IMR-90 (cell line): ENCODE measurements around the gene MRPS16. TPM values are rescaled to one million over a fixed set of nuclear protein-coding genes. Genes with fewer than 3 reads are reported as not detected.

Experiments
- ATAC-seq: fragments of 200-7000 bp; cut with Tn5 transposase; 2 replicates; pipeline ENCODE4 v1.9.1; 2020; ENCODE audit warnings: low read depth, mild to moderate bottlenecking, moderate library complexity
- BruUV-seq: library from RNA; stranded (reverse); fragments of 400-500 nt; replicated peaks from 2 replicates; lab custom pipeline; 2021; lab: Mats Ljungman, UMichigan
- CTCF ChIA-PET: fragments of 300-600 bp; formaldehyde crosslinking; extraction: SDS; loops from one replicate; lab custom pipeline; 2021; ENCODE audit warnings: antibody characterized with exemption; lab: Yijun Ruan, JAX
- POLR2A ChIA-PET: fragments of 300-600 bp; sonication (Branson Sonifier 250); formaldehyde crosslinking; loops from one replicate; lab custom pipeline; 2022; ENCODE audit warnings: antibody characterized with exemption; ENCODE audit not compliant: unreplicated experiment; lab: Charles Lee
- DNase-seq: peaks from one replicate; pipeline ENCODE4 v3.0.0; 2013
- H2AFZ ChIP-seq: replicated peaks from 2 replicates; pipeline ENCODE3; 2013; ENCODE audit warnings: low read length, mild to moderate bottlenecking; ENCODE audit not compliant: poor library complexity
- H2AK5ac ChIP-seq: 2 replicates; pipeline ENCODE4 v1.6.1; 2013; ENCODE audit warnings: low read depth, low read length, inconsistent platforms
- H2AK9ac ChIP-seq: replicated peaks from 2 replicates; pipeline ENCODE3; 2013; ENCODE audit warnings: mild to moderate bottlenecking, low read depth, low read length, moderate library complexity; ENCODE audit not compliant: poor library complexity
- H2BK120ac ChIP-seq: 2 replicates; pipeline ENCODE4 v1.6.1; 2013; ENCODE audit warnings: low read depth, low read length, inconsistent platforms
- H2BK15ac ChIP-seq: 3 replicates; pipeline ENCODE4 v1.6.1; 2013; ENCODE audit warnings: low read depth, low read length, inconsistent platforms
- H2BK20ac ChIP-seq: 2 replicates; pipeline ENCODE4 v1.6.1; 2013; ENCODE audit warnings: low read depth, mild to moderate bottlenecking, inconsistent platforms, low read length, moderate library complexity
- H2BK5ac ChIP-seq: 2 replicates; pipeline ENCODE4 v1.6.1; 2013; ENCODE audit warnings: mild to moderate bottlenecking, low read depth, low read length, inconsistent platforms; ENCODE audit not compliant: poor library complexity, severe bottlenecking
- H3K14ac ChIP-seq: replicated peaks from 2 replicates; pipeline ENCODE4 v1.6.1; 2013; ENCODE audit warnings: low read depth, low read length, inconsistent platforms
- H3K18ac ChIP-seq: 2 replicates; pipeline ENCODE4 v1.6.1; 2013; ENCODE audit warnings: low read depth, low read length, control low read depth
- H3K23ac ChIP-seq: 2 replicates; pipeline ENCODE4 v1.6.1; 2013; ENCODE audit warnings: low read depth, low read length, inconsistent platforms
- H3K27ac ChIP-seq: 2 replicates; pipeline ENCODE4 v1.5.1; 2013; ENCODE audit warnings: mild to moderate bottlenecking, control low read depth, low read length; ENCODE audit not compliant: insufficient read depth
- H3K27me3 ChIP-seq: 2 replicates; pipeline ENCODE4 v1.6.1; 2013; ENCODE audit warnings: low read length; ENCODE audit not compliant: control insufficient read depth, insufficient read depth
- H3K36me3 ChIP-seq: 2 replicates; pipeline ENCODE4 v1.6.1; 2013; ENCODE audit warnings: low read length, mixed read lengths; ENCODE audit not compliant: control insufficient read depth, insufficient read depth
- H3K4ac ChIP-seq: 2 replicates; pipeline ENCODE4 v1.6.1; 2013; ENCODE audit warnings: low read depth, low read length, inconsistent platforms
- H3K4me1 ChIP-seq: 2 replicates; pipeline ENCODE4 v1.6.1; 2013; ENCODE audit warnings: low read length, mixed read lengths; ENCODE audit not compliant: control insufficient read depth, insufficient read depth
- H3K4me2 ChIP-seq: 2 replicates; pipeline ENCODE4 v1.6.1; 2013; ENCODE audit warnings: low read depth, mild to moderate bottlenecking, control low read depth, low read length, moderate library complexity
- H3K4me3 ChIP-seq: 2 replicates; pipeline ENCODE4 v1.5.1; 2013; ENCODE audit warnings: low read depth, mild to moderate bottlenecking, control low read depth, low read length, moderate library complexity; ENCODE audit not compliant: insufficient read depth
- H3K56ac ChIP-seq: 2 replicates; pipeline ENCODE4 v1.6.1; 2013; ENCODE audit warnings: low read length, inconsistent platforms; ENCODE audit not compliant: insufficient read depth; ENCODE audit errors: extremely low read depth
- H3K79me1 ChIP-seq, 2 experiments: 2 replicates each; pipeline ENCODE4 v1.6.1; 2013; ENCODE audit warnings: low read length in 2 of 2, inconsistent platforms in 1 of 2, low read depth in 1 of 2
- H3K9ac ChIP-seq: 2 replicates; pipeline ENCODE4 v1.6.1; 2013; ENCODE audit warnings: low read depth, low read length, control low read depth
- H3K9me1 ChIP-seq: 2 replicates; pipeline ENCODE4 v1.6.1; 2013; ENCODE audit warnings: low read length, inconsistent platforms; ENCODE audit not compliant: insufficient read depth
- H3K9me3 ChIP-seq: 2 replicates; pipeline ENCODE4 v1.6.1; 2013; ENCODE audit warnings: low read length; ENCODE audit not compliant: control insufficient read depth, insufficient read depth
- H4K20me1 ChIP-seq: 2 replicates; pipeline ENCODE4 v1.6.1; 2013; ENCODE audit warnings: low read length, inconsistent platforms; ENCODE audit not compliant: insufficient read depth
- H4K5ac ChIP-seq: 2 replicates; pipeline ENCODE4 v1.6.1; 2013; ENCODE audit warnings: mild to moderate bottlenecking, low read depth, low read length, control low read depth
- H4K8ac ChIP-seq, 2 experiments: 2 replicates each; pipeline ENCODE4 v1.6.1; 2013; ENCODE audit warnings: low read depth in 2 of 2, low read length in 2 of 2, control low read depth in 1 of 2, inconsistent platforms in 1 of 2
- H4K91ac ChIP-seq: 2 replicates; pipeline ENCODE4 v1.6.1; 2013; ENCODE audit warnings: low read depth, low read length, inconsistent platforms; ENCODE audit not compliant: insufficient read depth
- BHLHE40 ChIP-seq: fragments of 150-350 bp; IDR thresholded peaks from 2 replicates; pipeline ENCODE4 v1.6.1; 2016; ENCODE audit warnings: mild to moderate bottlenecking, low read depth, low read length
- CEBPB ChIP-seq: IDR thresholded peaks from 2 replicates; pipeline ENCODE4 v1.6.1; 2012; ENCODE audit warnings: low read depth, low read length, improper control_type of control experiment
- CHD1 ChIP-seq: IDR thresholded peaks from 2 replicates; pipeline ENCODE4 v1.6.1; 2012; ENCODE audit warnings: low read depth, low read length, improper control_type of control experiment
- CTCF ChIP-seq: conservative IDR thresholded peaks from 2 replicates; pipeline ENCODE4 v1.5.1; 2012; ENCODE audit warnings: mild to moderate bottlenecking, low read depth, low read length, improper control_type of control experiment
- FOS ChIP-seq: fragments of 150-350 bp; IDR thresholded peaks from 2 replicates; pipeline ENCODE4 v1.6.1; 2016; ENCODE audit warnings: low read depth, low read length
- MAFK ChIP-seq: IDR thresholded peaks from 2 replicates; pipeline ENCODE4 v1.6.1; 2012; ENCODE audit warnings: low read depth, low read length, improper control_type of control experiment
- MXI1 ChIP-seq: IDR thresholded peaks from 2 replicates; pipeline ENCODE4 v1.6.1; 2012; ENCODE audit warnings: low read depth, mild to moderate bottlenecking, low read length, moderate library complexity, borderline replicate concordance
- NFE2L2 ChIP-seq: fragments of 150-350 bp; IDR thresholded peaks from 2 replicates; pipeline ENCODE4 v1.6.1; 2016; ENCODE audit warnings: low read depth, mild to moderate bottlenecking, low read length
- POLR2A ChIP-seq: IDR thresholded peaks from 2 replicates; pipeline ENCODE4 v1.6.1; 2012; ENCODE audit warnings: mild to moderate bottlenecking, low read depth, low read length
- RAD21 ChIP-seq: IDR thresholded peaks from 2 replicates; pipeline ENCODE4 v1.6.1; 2012; ENCODE audit warnings: low read length, improper control_type of control experiment
- RCOR1 ChIP-seq: IDR thresholded peaks from 2 replicates; pipeline ENCODE4 v1.6.1; 2012; ENCODE audit warnings: mild to moderate bottlenecking, low read length, improper control_type of control experiment; ENCODE audit not compliant: insufficient replicate concordance
- RFX5 ChIP-seq: IDR thresholded peaks from 2 replicates; pipeline ENCODE4 v1.8.0; 2012; ENCODE audit warnings: low read depth, mild to moderate bottlenecking, low read length, moderate library complexity
- SMC3 ChIP-seq: fragments of 150-350 bp; IDR thresholded peaks from 2 replicates; pipeline ENCODE4 v1.6.1; 2016; ENCODE audit warnings: low read depth, mild to moderate bottlenecking, antibody characterized with exemption, low read length, moderate library complexity
- WGBS, 2 experiments: methylation state at CpG; one replicate each; pipeline versions ENCODE4 v1.1.5 to v1.1.7; 2013; ENCODE audit warnings: missing lambda C conversion rate in 2 of 2; ENCODE audit not compliant: insufficient read length in 1 of 2; ENCODE audit errors: extremely low coverage in 2 of 2; 5-methylcytosine and 5-hydroxymethylcytosine counted together
- dilution Hi-C: fragments of 300-500 bp; cut with HindIII; formaldehyde crosslinking; loops from one replicate; pipeline ENCODE4 v1.14.3; 2018; ENCODE audit warnings: low sequenced_read_pairs; ENCODE audit not compliant: unreplicated experiment
- in situ Hi-C: fragments of 300-500 bp; cut with MboI; formaldehyde crosslinking; loops from 3 replicates; pipeline ENCODE4 v1.14.3; 2019; ENCODE audit warnings: low sequenced_read_pairs, inconsistent platforms, mixed read lengths
- intact Hi-C: fragments of 100-400 bp; cut with micrococcal nuclease; formaldehyde crosslinking; loops from 2 replicates; pipeline ENCODE4 v1.10.0; 2022
- polyA plus RNA-seq, 3 experiments: library from polyadenylated mRNA; depleted of rRNA; stranded (reverse); fragments of >200 nt; gene quantifications; 2 replicates each; pipeline ENCODE4 v1.2.3, GENCODE V29; 2012; ENCODE audit warnings: low replicate concordance in 1 of 3
- total RNA-seq: library from RNA; depleted of rRNA; stranded (reverse); fragments of >200 nt; gene quantifications from 2 replicates; pipeline ENCODE4 v1.2.3, GENCODE V29; 2012
- TF ChIP-seq, protein P1 (sequence below): fragments of 150-350 bp; IDR thresholded peaks from 2 replicates; pipeline ENCODE4 v1.6.1; 2017; ENCODE audit warnings: mild to moderate bottlenecking, antibody characterized with exemption, low read length, low read depth
- TF ChIP-seq, protein P2 (sequence below): fragments of 150-350 bp; IDR thresholded peaks from 2 replicates; pipeline ENCODE4 v1.6.1; 2016; ENCODE audit warnings: low read depth, mild to moderate bottlenecking, low read length, moderate library complexity, borderline replicate concordance

Gene MRPS16
- total and polyA plus RNA-seq, 2 of the 4 experiments (the other 2 are of a cell fraction) = 45.3 to 62.4 TPM

- no peak overlapping the region for H2BK15ac ChIP-seq
- no TSS peak for BruUV-seq
- dilution Hi-C loops (no loop called here), in situ Hi-C loops (no loop called here), intact Hi-C loops (no loop called here)
- H4K20me1 ChIP-seq = no peaks in the 10 kb centered on the region
- no peak overlapping the region for H4K91ac ChIP-seq
- no peak for TF ChIP-seq NFE2L2
- TF ChIP-seq POLR2A = no peak
- TF ChIP-seq, protein P1, sequence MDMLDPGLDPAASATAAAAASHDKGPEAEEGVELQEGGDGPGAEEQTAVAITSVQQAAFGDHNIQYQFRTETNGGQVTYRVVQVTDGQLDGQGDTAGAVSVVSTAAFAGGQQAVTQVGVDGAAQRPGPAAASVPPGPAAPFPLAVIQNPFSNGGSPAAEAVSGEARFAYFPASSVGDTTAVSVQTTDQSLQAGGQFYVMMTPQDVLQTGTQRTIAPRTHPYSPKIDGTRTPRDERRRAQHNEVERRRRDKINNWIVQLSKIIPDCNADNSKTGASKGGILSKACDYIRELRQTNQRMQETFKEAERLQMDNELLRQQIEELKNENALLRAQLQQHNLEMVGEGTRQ = no peak
- TF ChIP-seq BHLHE40 = no peak
- TF ChIP-seq MAFK = no peak
- no peak for TF ChIP-seq CEBPB
- TF ChIP-seq, protein P2, sequence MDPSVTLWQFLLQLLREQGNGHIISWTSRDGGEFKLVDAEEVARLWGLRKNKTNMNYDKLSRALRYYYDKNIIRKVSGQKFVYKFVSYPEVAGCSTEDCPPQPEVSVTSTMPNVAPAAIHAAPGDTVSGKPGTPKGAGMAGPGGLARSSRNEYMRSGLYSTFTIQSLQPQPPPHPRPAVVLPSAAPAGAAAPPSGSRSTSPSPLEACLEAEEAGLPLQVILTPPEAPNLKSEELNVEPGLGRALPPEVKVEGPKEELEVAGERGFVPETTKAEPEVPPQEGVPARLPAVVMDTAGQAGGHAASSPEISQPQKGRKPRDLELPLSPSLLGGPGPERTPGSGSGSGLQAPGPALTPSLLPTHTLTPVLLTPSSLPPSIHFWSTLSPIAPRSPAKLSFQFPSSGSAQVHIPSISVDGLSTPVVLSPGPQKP = no peak
- TF ChIP-seq FOS = no peak
- TF ChIP-seq CTCF = no peak
- no peak for TF ChIP-seq CHD1
- no peak for TF ChIP-seq SMC3
- TF ChIP-seq RAD21 = no peak
- no peak for TF ChIP-seq MXI1
- TF ChIP-seq RFX5 = no peak
- TF ChIP-seq RCOR1 = no peak
- ATAC-seq (no peak), DNase-seq (no peak)
- no peaks in the 10 kb centered on the region for H3K27me3 ChIP-seq
- no peak overlapping the region for H2AK5ac ChIP-seq
- H3K4ac ChIP-seq = no peak overlapping the region
- no peak overlapping the region for H3K23ac ChIP-seq
- peak overlapping the region; percentile 5 for H2BK5ac ChIP-seq
- ChIA-PET CTCF (no interaction called here), POLR2A (no interaction called here)
- no peak overlapping the region for H3K9ac ChIP-seq
- H3K9me1 ChIP-seq = peaks cover 3% of the 10 kb centered on the region; the same call in 1 of the 2 replicates
- H3K4me2 ChIP-seq = peak overlapping the region; percentile 22; the same call in 1 of the 2 replicates
- no peak overlapping the region for H3K18ac ChIP-seq
- peak overlapping the region; percentile 26 to 85; a peak in 2 of 4 replicates for H4K8ac ChIP-seq
- H3K56ac ChIP-seq = no peak overlapping the region
- H4K5ac ChIP-seq = no peak overlapping the region; the same call in 1 of the 2 replicates
- H3K79me1 ChIP-seq = peaks cover 24 to 56% of the 10 kb centered on the region in 2 experiments
- H2BK120ac ChIP-seq = 0 out of 2 replicates have a peak overlapping the region, but pooled peaks have one; percentile 19
- WGBS, 2 experiments = no CpG with 5 or more reads among the region's 5 CpGs
- peaks cover 16% of the 10 kb centered on the region for H3K36me3 ChIP-seq
- H3K4me1 ChIP-seq = peaks cover 11% of the 10 kb centered on the region
- H2BK20ac ChIP-seq = no peak overlapping the region
- H3K27ac ChIP-seq = peak overlapping the region; percentile 48; the same call in 1 of the 2 replicates
- H3K4me3 ChIP-seq = no peak overlapping the region
- H3K14ac ChIP-seq = no peak overlapping the region
- no peak overlapping the region for H2AK9ac ChIP-seq
- no peak overlapping the region for H2AFZ ChIP-seq
- no peaks in the 10 kb centered on the region for H3K9me3 ChIP-seq
Observed at GRCh38 chr10:73248259-73248724, 4.2 kb downstream of the MRPS16 start.
